ENCODE data around the gene RUSF1.

RUSF1 gene

GRCh38 chr16:31474173-31474714 lies 33.9 kb downstream of the RUSF1 start:
- no peak overlapping the region for H3K4me3 ChIP-seq (ENCODE audit: low read length)
- no peak for TF ChIP-seq ZNF274 (IDR thresholded peaks at IDR 0.05; ENCODE audit: low read depth, low read length)

GRCh38 chr16:31473264-31473984 lies 34.8 kb downstream of the RUSF1 start:
- H3K4me3 ChIP-seq (ENCODE audit: low read length), result no peak overlapping the region
- TF ChIP-seq ZNF274 (IDR thresholded peaks at IDR 0.05; ENCODE audit: low read depth, low read length), result no peak

GRCh38 chr16:31472709-31473203 lies 35.4 kb downstream of the RUSF1 start:
- TF ChIP-seq ZNF274 (IDR thresholded peaks at IDR 0.05; ENCODE audit: low read depth, low read length), result no peak
- H3K4me3 ChIP-seq (ENCODE audit: low read length), result peak overlapping the region; percentile 65; the same call in 1 of the 2 replicates

- peak within 1 kb of the TSS; percentile 65; the same call in 1 of the 2 replicates for H3K4me3 ChIP-seq (ENCODE audit: low read length)
- no peak for TF ChIP-seq ZNF274 (IDR thresholded peaks at IDR 0.05; ENCODE audit: low read depth, low read length)
Measured at GRCh38 chr16:31471875-31472708, 36.1 kb downstream of the RUSF1 start, which contains the start of gene TGFB1I1. Gene TGFB1I1 (plus strand): TSS chr16:31472152. CDS start chr16:31472189, 37 bp downstream.

GRCh38 chr16:31471241-31471874 lies 36.8 kb downstream of the RUSF1 start:
- no peak for TF ChIP-seq ZNF274 (IDR thresholded peaks at IDR 0.05; ENCODE audit: low read depth, low read length)
- H3K4me3 ChIP-seq (ENCODE audit: low read length), result peak overlapping the region; percentile 14; the same call in 1 of the 2 replicates

- H3K4me3 ChIP-seq (ENCODE audit: low read length), result no peak overlapping the region
- no peak for TF ChIP-seq ZNF274 (IDR thresholded peaks at IDR 0.05; ENCODE audit: low read depth, low read length)
Measured at GRCh38 chr16:31470615-31471014, 37.6 kb downstream of the RUSF1 start.

- TF ChIP-seq ZNF274 (IDR thresholded peaks at IDR 0.05; ENCODE audit: low read depth, low read length), result no peak
- H3K4me3 ChIP-seq (ENCODE audit: low read length), result no peak overlapping the region
Measured at GRCh38 chr16:31467858-31468257, 40.3 kb downstream of the RUSF1 start.

- no peak overlapping the region for H3K4me3 ChIP-seq (ENCODE audit: low read length)
- no peak for TF ChIP-seq ZNF274 (IDR thresholded peaks at IDR 0.05; ENCODE audit: low read depth, low read length)
Measured at GRCh38 chr16:31467151-31467773, 40.9 kb downstream of the RUSF1 start.

- no peak for TF ChIP-seq ZNF274 (IDR thresholded peaks at IDR 0.05; ENCODE audit: low read depth, low read length)
- no peak overlapping the region for H3K4me3 ChIP-seq (ENCODE audit: low read length)
Measured at GRCh38 chr16:31466381-31466841, 41.8 kb downstream of the RUSF1 start.

- no peak for TF ChIP-seq ZNF274 (IDR thresholded peaks at IDR 0.05; ENCODE audit: low read depth, low read length)
- no peak overlapping the region for H3K4me3 ChIP-seq (ENCODE audit: low read length)
Measured at GRCh38 chr16:31465788-31466370, 42.3 kb downstream of the RUSF1 start.

GRCh38 chr16:31464781-31465260 lies 43.4 kb downstream of the RUSF1 start:
- no peak overlapping the region for H3K4me3 ChIP-seq (ENCODE audit: low read length)
- no peak for TF ChIP-seq ZNF274 (IDR thresholded peaks at IDR 0.05; ENCODE audit: low read depth, low read length)

GRCh38 chr16:31464348-31464769 lies 43.8 kb downstream of the RUSF1 start:
- no peak overlapping the region for H3K4me3 ChIP-seq (ENCODE audit: low read length)
- TF ChIP-seq ZNF274 (IDR thresholded peaks at IDR 0.05; ENCODE audit: low read depth, low read length), result no peak

Measured in GM08714 (cell line).